Progenitor cell of endocrine pancreas (in vitro differentiated cells): Measurements from ENCODE around the gene STK32C. TPM values are rescaled to one million over a fixed set of nuclear protein-coding genes. Genes with fewer than 3 reads are reported as not detected.

Experiments
- DNase-seq: peaks from one replicate; pipeline ENCODE4 v3.0.0; 2021; ENCODE audit warnings: low spot score; ENCODE audit not compliant: unreplicated experiment
- H3K27ac Mint-ChIP-seq: 2 replicates; pipeline ENCODE4 v1.8.0; 2021; ENCODE audit warnings: mild to moderate bottlenecking, moderate library complexity, mixed read lengths
- H3K27me3 Mint-ChIP-seq: 2 replicates; pipeline ENCODE4 v1.8.0; 2021; ENCODE audit warnings: mixed read lengths
- H3K36me3 Mint-ChIP-seq: 2 replicates; pipeline ENCODE4 v1.8.0; 2022; ENCODE audit warnings: mixed read lengths; ENCODE audit not compliant: insufficient read depth
- H3K4me1 Mint-ChIP-seq: 2 replicates; pipeline ENCODE4 v1.8.0; 2021; ENCODE audit warnings: low read depth, mixed read lengths
- H3K4me3 Mint-ChIP-seq: 2 replicates; pipeline ENCODE4 v1.8.0; 2021; ENCODE audit warnings: low read depth, mild to moderate bottlenecking, moderate library complexity, mixed read lengths
- H3K9me3 Mint-ChIP-seq: 2 replicates; pipeline ENCODE4 v1.8.0; 2021; ENCODE audit warnings: low read depth, mixed read lengths
- total RNA-seq: library from RNA; stranded (reverse); gene quantifications from 2 replicates; pipeline ENCODE4 v1.2.1, GENCODE V29; 2021
- TF ChIP-seq, protein P1 (sequence below): fragments of 200-600 bp; sonication (generic); IDR thresholded peaks from one replicate; pipeline ENCODE4 v1.5.0; 2021; ENCODE audit warnings: antibody characterized with exemption, mild to moderate bottlenecking; ENCODE audit not compliant: unreplicated experiment

STK32C gene
- total RNA-seq, 1 donor from 2014 or later, result 10.0 TPM

DNA sequence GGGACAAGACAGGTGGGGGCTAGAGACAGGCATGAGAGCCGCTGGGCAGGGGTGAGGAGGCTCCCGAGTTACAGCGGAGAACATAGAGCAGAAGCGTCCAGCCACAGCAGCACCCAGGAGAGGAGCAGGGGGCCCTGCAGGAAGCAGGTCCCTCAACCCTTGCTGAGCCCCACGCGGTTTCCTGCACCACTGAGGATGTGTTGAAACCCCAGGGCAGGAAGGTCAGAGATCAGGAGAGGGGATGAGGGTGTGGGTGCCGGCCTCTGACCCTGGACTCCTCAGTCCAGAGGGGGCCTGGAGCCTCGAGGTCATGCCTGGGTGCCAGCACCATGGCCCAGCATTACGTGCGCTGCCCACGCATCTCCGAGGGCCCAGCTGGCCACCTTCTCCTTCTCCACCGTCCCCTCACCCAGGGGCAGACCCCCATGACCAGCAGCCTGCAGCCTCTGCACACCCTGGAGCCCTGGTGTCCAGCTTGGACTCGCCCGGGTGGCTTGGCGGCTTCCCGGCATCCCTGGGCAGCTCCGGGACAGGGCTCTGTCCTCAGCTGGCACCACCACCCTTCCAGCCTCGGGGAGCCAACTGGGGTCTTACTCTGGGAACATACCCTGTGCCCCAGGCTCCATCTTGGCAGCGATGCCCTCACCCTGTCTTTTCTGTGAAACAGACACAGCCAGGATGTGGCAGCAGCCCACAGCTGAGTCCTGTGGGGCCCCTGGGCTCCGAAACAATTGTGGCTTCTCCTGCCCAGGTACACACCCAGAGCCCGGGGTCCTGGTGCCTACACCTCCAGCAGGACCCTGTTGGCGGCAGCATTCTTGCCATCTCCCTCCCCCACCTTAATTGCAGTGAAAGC is 52.0 kb downstream of the STK32C start:
- no peak overlapping the region for H3K27ac Mint-ChIP-seq
- H3K36me3 Mint-ChIP-seq, result no peaks in the 10 kb centered on the region

DNA sequence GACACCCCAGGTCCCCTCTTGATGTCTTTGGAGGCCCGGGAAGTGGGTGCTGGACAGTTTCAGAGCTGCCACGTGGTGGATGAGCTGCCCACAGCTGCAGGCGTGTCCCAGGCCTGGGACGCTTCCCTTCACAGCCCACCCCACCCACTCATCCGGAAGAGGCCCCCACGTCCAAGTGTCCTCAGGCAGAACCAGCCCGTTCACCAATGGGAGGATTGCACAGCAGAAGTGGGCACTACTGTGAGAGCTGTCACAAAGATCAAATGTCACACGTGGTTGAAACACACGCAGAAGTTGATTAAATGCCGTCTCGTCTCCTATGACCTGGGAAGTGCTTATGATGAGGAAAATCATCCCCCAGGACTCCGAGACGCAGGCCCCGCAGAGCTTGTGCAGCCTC is 52.9 kb downstream of the STK32C start:
- Mint-ChIP-seq H3K9me3 (no peaks in the 10 kb centered on the region), H3K36me3 (no peaks in the 10 kb centered on the region), H3K27ac (no peak overlapping the region), H3K27me3 (peaks cover 12% of the 10 kb centered on the region), H3K4me1 (no peaks in the 10 kb centered on the region), H3K4me3 (no peak overlapping the region)
- TF ChIP-seq, protein P1, sequence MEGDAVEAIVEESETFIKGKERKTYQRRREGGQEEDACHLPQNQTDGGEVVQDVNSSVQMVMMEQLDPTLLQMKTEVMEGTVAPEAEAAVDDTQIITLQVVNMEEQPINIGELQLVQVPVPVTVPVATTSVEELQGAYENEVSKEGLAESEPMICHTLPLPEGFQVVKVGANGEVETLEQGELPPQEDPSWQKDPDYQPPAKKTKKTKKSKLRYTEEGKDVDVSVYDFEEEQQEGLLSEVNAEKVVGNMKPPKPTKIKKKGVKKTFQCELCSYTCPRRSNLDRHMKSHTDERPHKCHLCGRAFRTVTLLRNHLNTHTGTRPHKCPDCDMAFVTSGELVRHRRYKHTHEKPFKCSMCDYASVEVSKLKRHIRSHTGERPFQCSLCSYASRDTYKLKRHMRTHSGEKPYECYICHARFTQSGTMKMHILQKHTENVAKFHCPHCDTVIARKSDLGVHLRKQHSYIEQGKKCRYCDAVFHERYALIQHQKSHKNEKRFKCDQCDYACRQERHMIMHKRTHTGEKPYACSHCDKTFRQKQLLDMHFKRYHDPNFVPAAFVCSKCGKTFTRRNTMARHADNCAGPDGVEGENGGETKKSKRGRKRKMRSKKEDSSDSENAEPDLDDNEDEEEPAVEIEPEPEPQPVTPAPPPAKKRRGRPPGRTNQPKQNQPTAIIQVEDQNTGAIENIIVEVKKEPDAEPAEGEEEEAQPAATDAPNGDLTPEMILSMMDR, result no peak
- DNase-seq, result no peak

More for the DNA sequence above, 52.0 kb downstream of the STK32C start:
- TF ChIP-seq, protein P1, result no peak
- Mint-ChIP-seq H3K9me3 (no peaks in the 10 kb centered on the region), H3K4me3 (no peak overlapping the region), H3K4me1 (no peaks in the 10 kb centered on the region), H3K27me3 (peaks cover 12% of the 10 kb centered on the region)
- DNase-seq, result no peak

DNA sequence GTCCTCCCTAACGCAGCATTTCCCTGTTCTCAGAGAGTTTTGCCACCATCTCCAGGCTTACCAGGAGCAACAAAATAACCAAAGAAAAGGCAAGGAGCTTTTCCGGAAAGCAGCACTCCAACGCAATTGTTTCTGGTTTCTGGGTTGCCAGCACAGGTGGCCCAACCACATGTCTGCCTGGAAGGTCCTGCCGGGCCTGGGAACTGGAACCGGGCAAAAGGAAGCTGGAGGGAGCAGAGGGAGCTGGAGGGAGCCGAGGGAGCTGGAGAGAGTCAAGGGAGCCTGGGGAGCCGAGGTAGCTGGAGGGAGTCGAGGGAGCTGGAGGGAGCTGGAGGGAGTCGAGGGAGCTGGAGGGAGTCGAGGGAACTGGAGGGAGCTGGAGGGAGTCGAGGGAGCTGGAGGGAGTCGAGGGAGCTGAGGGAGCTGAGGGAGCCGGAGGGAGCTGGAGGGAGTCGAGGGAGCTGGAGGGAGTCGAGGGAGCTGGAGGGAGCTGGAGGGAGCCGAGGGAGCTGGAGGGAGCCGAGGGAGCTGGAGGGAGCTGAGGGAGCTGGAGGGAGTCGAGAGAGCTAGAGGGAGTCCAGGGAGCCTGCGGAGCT is 54.6 kb downstream of the STK32C start:
- no peaks in the 10 kb centered on the region for H3K9me3 Mint-ChIP-seq
- H3K27ac Mint-ChIP-seq, result no peak overlapping the region
- H3K27me3 Mint-ChIP-seq, result peaks cover 12% of the 10 kb centered on the region
- no peaks in the 10 kb centered on the region for H3K4me1 Mint-ChIP-seq
- DNase-seq, result no peak
- TF ChIP-seq, protein P1, result no peak
- H3K36me3 Mint-ChIP-seq, result no peaks in the 10 kb centered on the region
- no peak overlapping the region for H3K4me3 Mint-ChIP-seq

DNA sequence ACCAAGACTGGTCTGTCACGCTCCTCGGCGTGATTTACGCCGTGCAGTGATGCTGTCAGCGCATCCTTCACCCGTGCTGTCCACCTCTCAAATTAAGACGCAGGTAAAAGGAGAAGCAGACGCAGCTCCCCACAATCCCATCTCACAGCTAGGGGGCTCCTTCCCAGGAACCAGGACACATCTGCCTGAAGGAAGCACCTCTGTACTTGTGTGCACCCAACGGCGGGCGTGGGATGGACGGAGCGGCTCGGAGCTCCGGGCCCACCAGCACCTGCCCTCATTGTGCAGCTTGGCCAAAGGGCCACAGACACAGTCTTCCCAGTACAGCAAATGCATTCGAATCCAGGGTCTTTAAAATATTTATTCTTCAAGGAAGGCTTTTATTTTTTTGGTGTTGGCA is 55.3 kb downstream of the STK32C start:
- TF ChIP-seq, protein P1, result no peak
- DNase-seq, result no peak
- no peaks in the 10 kb centered on the region for H3K9me3 Mint-ChIP-seq
- H3K27ac Mint-ChIP-seq, result no peak overlapping the region
- H3K4me1 Mint-ChIP-seq, result no peaks in the 10 kb centered on the region
- H3K36me3 Mint-ChIP-seq, result no peaks in the 10 kb centered on the region
- H3K27me3 Mint-ChIP-seq, result peaks cover 12% of the 10 kb centered on the region
- no peak overlapping the region for H3K4me3 Mint-ChIP-seq

DNA sequence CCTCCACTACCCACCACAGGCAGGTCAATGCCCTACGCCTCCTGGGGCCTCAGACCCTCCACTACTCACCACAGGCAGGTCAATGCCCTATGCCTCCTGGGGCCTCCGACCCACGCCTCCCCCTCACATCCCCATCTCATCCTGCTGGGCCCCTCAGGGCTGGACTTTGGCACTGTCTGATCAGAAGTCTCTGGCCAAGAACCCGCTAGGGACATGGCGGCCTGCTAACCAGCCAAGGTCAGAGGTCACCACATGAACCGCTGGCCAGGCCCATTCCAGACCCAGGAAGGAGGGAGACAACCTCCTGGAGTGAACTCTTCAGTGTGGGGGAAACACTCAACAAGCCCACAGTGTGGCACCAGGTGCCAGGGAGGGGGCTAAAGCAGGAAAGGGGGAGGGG is 55.8 kb downstream of the STK32C start:
- TF ChIP-seq, protein P1, result no peak
- no peaks in the 10 kb centered on the region for H3K9me3 Mint-ChIP-seq
- H3K27me3 Mint-ChIP-seq, result peaks cover 13% of the 10 kb centered on the region
- H3K4me3 Mint-ChIP-seq, result no peak overlapping the region
- H3K4me1 Mint-ChIP-seq, result no peaks in the 10 kb centered on the region
- no peak for DNase-seq
- H3K27ac Mint-ChIP-seq, result no peak overlapping the region
- H3K36me3 Mint-ChIP-seq, result no peaks in the 10 kb centered on the region
